Natural killer cell (primary cell): ENCODE measurements around the gene CPSF4. TPM values are rescaled to one million over a fixed set of nuclear protein-coding genes. Genes with fewer than 3 reads are reported as not detected.

Experiments
- ATAC-seq, 3 donors: fragments of 150-1000 bp in 2 of 3; fragments of 200-7000 bp in 1 of 3; cut with Tn5 transposase; 1 replicate in 1 of 3; 2 replicates in 2 of 3; pipeline ENCODE4 v1.10.0; 2021; ENCODE audit warnings: mild to moderate bottlenecking in 2 of 3, moderate library complexity in 2 of 3
- DNase-seq, 2 donors: peaks; one replicate each; pipeline versions ENCODE4 v3.0.0 to v3.0.0-alpha.2; 2013 to 2021; ENCODE audit warnings: mixed read lengths in 1 of 2
- H3K27ac ChIP-seq: one replicate; pipeline ENCODE4 v1.5.1; 2013; ENCODE audit warnings: mild to moderate bottlenecking, low read length
- H3K27me3 ChIP-seq: one replicate; pipeline ENCODE4 v1.6.1; 2013; ENCODE audit warnings: low read length; ENCODE audit not compliant: control insufficient read depth, insufficient read depth
- H3K36me3 ChIP-seq: one replicate; pipeline ENCODE4 v1.6.1; 2013; ENCODE audit warnings: low read length; ENCODE audit not compliant: control insufficient read depth, insufficient read depth
- H3K4me1 ChIP-seq: one replicate; pipeline ENCODE4 v1.6.1; 2013; ENCODE audit warnings: low read length; ENCODE audit not compliant: control insufficient read depth, insufficient read depth
- H3K4me3 ChIP-seq: one replicate; pipeline ENCODE4 v1.5.1; 2013; ENCODE audit warnings: low read length
- H3K9me3 ChIP-seq: one replicate; pipeline ENCODE4 v1.6.1; 2013; ENCODE audit warnings: low read length; ENCODE audit not compliant: control insufficient read depth, insufficient read depth
- H3K27ac Mint-ChIP-seq, 2 donors: one replicate each; pipeline ENCODE4 v1.8.0; 2022; ENCODE audit warnings: mild to moderate bottlenecking in 2 of 2, mixed read lengths in 2 of 2, moderate library complexity in 1 of 2
- H3K27me3 Mint-ChIP-seq, 2 donors: one replicate each; pipeline ENCODE4 v1.8.0; 2022; ENCODE audit warnings: low read depth in 2 of 2, mixed read lengths in 2 of 2
- H3K36me3 Mint-ChIP-seq: one replicate; pipeline ENCODE4 v1.8.0; 2022; ENCODE audit warnings: mixed read lengths
- H3K4me1 Mint-ChIP-seq, 2 donors: one replicate each; pipeline ENCODE4 v1.8.0; 2022; ENCODE audit warnings: mixed read lengths in 2 of 2
- H3K4me3 Mint-ChIP-seq: one replicate; pipeline ENCODE4 v1.8.0; 2022; ENCODE audit warnings: mild to moderate bottlenecking, moderate library complexity, mixed read lengths
- H3K9me3 Mint-ChIP-seq, 2 donors: one replicate each; pipeline ENCODE4 v1.8.0; 2022; ENCODE audit warnings: mixed read lengths in 2 of 2
- WGBS: methylation state at CpG from one replicate; pipeline ENCODE4 v1.1.7; 2013; ENCODE audit warnings: missing lambda C conversion rate; ENCODE audit not compliant: insufficient coverage; 5-methylcytosine and 5-hydroxymethylcytosine counted together
- intact Hi-C: fragments of 100-400 bp; cut with micrococcal nuclease; formaldehyde crosslinking; loops from one replicate; pipeline ENCODE4 v1.14.2; 2022
- total RNA-seq, 4 donors: library from RNA; stranded (reverse); fragments of 120-200 nt in 1 of 4; gene quantifications; one replicate each; pipeline versions ENCODE4 v1.2.3 to v1.2.4, GENCODE V29; 2013 to 2022
- TF ChIP-seq, protein P1 (sequence below): fragments of 200-600 bp; IDR thresholded peaks from one replicate; pipeline ENCODE4 v1.8.0; 2022; ENCODE audit warnings: antibody characterized with exemption

CPSF4 gene
- total RNA-seq, 3 donors from 2014 or later (not counting 1 experiment from before 2014, with no cell fraction given): 54.0 to 61.6 (median 54.8) TPM

DNA sequence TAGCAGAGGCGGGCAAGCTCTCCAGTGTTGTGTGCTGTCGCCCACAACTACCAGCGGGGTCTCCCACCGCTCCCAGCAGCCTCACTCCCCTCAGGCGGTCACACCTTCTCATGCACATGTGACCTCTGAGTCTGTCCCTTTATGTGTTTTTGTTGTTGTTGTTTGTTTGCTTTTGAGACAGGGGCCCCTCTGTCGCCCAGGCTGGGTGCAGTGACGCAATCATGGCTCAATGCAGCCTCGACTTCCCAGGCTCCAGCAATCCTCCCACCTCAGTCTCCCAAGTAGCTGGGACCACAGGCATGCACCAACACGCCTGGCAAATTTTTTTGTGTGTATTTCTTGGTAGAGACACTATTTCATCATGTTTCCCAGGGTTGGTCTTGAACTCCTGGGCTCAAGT lies 1.5 kb downstream of the CPSF4 start:
- Histone ChIP-seq H3K27me3 (no peaks in the 10 kb centered on the region), H3K27ac (no peak overlapping the region), H3K36me3 (peaks cover 4% of the 10 kb centered on the region), H3K4me3 (no peak overlapping the region), H3K4me1 (peaks cover 24% of the 10 kb centered on the region), H3K9me3 (no peaks in the 10 kb centered on the region)
- H3K9me3 Mint-ChIP-seq: no peaks in the 10 kb centered on the region
- 91% methylated on average over 8 of the region's 9 CpGs for WGBS
- peaks cover 18 to 38% of the 10 kb centered on the region in 2 donors for H3K4me1 Mint-ChIP-seq
- no peaks in the 10 kb centered on the region for H3K36me3 Mint-ChIP-seq
- peak overlapping the region; percentile 95 for H3K4me3 Mint-ChIP-seq
- no peaks in the 10 kb centered on the region for H3K27me3 Mint-ChIP-seq
- DNase-seq (no peak), ATAC-seq (no peak)
- H3K27ac Mint-ChIP-seq: peak overlapping the region; percentile 85 to 97
- intact Hi-C loops: no loop called here
- TF ChIP-seq, protein P1, sequence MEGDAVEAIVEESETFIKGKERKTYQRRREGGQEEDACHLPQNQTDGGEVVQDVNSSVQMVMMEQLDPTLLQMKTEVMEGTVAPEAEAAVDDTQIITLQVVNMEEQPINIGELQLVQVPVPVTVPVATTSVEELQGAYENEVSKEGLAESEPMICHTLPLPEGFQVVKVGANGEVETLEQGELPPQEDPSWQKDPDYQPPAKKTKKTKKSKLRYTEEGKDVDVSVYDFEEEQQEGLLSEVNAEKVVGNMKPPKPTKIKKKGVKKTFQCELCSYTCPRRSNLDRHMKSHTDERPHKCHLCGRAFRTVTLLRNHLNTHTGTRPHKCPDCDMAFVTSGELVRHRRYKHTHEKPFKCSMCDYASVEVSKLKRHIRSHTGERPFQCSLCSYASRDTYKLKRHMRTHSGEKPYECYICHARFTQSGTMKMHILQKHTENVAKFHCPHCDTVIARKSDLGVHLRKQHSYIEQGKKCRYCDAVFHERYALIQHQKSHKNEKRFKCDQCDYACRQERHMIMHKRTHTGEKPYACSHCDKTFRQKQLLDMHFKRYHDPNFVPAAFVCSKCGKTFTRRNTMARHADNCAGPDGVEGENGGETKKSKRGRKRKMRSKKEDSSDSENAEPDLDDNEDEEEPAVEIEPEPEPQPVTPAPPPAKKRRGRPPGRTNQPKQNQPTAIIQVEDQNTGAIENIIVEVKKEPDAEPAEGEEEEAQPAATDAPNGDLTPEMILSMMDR: no peak

DNA sequence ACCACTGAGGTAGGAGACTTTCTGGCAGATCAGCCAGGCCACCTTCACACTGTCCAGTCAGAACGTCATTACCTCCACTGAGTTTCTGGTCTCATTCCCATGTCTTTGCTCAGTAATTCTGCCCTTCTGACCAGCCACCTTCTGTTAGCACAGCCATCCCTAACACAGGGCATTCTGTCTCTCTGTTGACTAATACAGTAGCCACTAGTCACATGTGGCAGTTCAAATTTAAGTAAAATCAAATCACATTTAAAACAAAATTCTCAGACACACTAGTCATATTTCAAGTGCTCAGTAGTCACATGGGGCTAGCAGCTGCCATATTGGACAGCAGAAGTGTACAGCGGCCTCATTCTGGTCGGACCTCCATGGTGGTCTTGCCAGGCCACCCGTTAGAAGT lies 7.4 kb downstream of the CPSF4 start:
- Histone ChIP-seq H3K4me3 (no peak overlapping the region), H3K36me3 (peaks cover 41% of the 10 kb centered on the region), H3K27me3 (no peaks in the 10 kb centered on the region), H3K4me1 (no peaks in the 10 kb centered on the region), H3K9me3 (no peaks in the 10 kb centered on the region), H3K27ac (no peak overlapping the region)
- Mint-ChIP-seq H3K27me3 (no peaks in the 10 kb centered on the region), H3K4me1 (peaks cover 0 to 19% of the 10 kb centered on the region in 2 donors), H3K4me3 (no peak overlapping the region), H3K27ac (no peak overlapping the region), H3K36me3 (no peaks in the 10 kb centered on the region), H3K9me3 (no peaks in the 10 kb centered on the region)
- no peak for DNase-seq
- TF ChIP-seq, protein P1: no peak
- no peak for ATAC-seq
- WGBS: 94% methylated on average over 4 of the region's 4 CpGs
- intact Hi-C loops: no loop called here

DNA sequence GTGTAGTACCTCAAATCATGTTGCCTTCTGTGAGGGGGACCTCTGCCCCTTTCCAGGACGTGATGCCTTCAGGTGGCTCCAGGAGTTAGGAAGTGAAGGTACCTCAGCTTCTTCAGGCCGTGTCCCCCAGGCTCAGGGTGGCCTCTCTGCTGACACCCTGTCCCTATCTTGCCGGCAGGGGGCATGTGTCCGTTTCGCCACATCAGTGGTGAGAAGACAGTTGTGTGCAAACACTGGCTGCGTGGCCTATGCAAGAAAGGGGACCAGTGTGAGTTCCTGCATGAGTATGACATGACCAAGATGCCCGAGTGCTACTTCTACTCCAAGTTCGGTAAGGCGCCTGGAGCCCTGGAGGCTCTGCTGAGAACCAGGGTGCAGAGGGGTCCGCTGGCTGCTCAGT lies 9.2 kb downstream of the CPSF4 start:
- ATAC-seq (no peak), DNase-seq (peak in 1 of 2 donors; percentile 31)
- H3K27ac Mint-ChIP-seq: no peak overlapping the region
- H3K9me3 Mint-ChIP-seq: no peaks in the 10 kb centered on the region
- peaks cover 0 to 10% of the 10 kb centered on the region in 2 donors for H3K4me1 Mint-ChIP-seq
- no peaks in the 10 kb centered on the region for H3K36me3 Mint-ChIP-seq
- Histone ChIP-seq H3K36me3 (peaks cover 46% of the 10 kb centered on the region), H3K27ac (no peak overlapping the region), H3K9me3 (no peaks in the 10 kb centered on the region), H3K27me3 (no peaks in the 10 kb centered on the region), H3K4me3 (no peak overlapping the region), H3K4me1 (no peaks in the 10 kb centered on the region)
- WGBS: 92% methylated on average over 10 of the region's 10 CpGs
- no peak overlapping the region for H3K4me3 Mint-ChIP-seq
- no peaks in the 10 kb centered on the region for H3K27me3 Mint-ChIP-seq
- TF ChIP-seq, protein P1: no peak
- intact Hi-C loops: no loop called here

DNA sequence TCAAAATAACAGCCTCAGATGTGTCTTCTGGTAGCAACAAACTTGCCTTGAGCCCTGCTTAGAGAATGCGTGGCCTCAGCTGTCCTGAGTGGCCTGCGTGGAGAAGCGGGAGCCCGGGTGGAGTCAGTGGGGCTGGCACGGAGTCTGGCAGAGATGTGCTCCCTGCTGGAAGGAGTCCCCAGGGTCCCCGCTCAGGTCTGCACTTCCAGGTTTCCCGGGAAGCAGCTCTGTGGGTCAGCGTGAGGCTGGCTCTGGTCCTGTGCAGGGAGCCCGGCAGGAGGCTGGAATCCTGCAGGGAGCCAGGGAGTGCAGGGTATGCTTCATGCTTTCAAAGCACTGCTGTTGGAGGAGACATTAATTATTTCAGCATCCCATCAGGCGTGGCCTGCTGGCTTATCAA lies 10.1 kb downstream of the CPSF4 start:
- Mint-ChIP-seq H3K4me1 (peaks cover 0 to 6% of the 10 kb centered on the region in 2 donors), H3K36me3 (no peaks in the 10 kb centered on the region), H3K4me3 (no peak overlapping the region), H3K27ac (no peak overlapping the region), H3K27me3 (no peaks in the 10 kb centered on the region), H3K9me3 (no peaks in the 10 kb centered on the region)
- H3K27me3 ChIP-seq: no peaks in the 10 kb centered on the region
- DNase-seq (no peak), ATAC-seq (peak in 1 of 3 donors; percentile 21)
- intact Hi-C loops: no loop called here
- WGBS: 98% methylated on average over 10 of the region's 10 CpGs
- H3K4me3 ChIP-seq: no peak overlapping the region
- peaks cover 51% of the 10 kb centered on the region for H3K36me3 ChIP-seq
- H3K27ac ChIP-seq: no peak overlapping the region
- H3K4me1 ChIP-seq: no peaks in the 10 kb centered on the region
- TF ChIP-seq, protein P1: no peak
- H3K9me3 ChIP-seq: no peaks in the 10 kb centered on the region
